Suppressor macrophage treated with lipopolysaccharide for 1 hour (primary cell): Measurements from ENCODE around the gene CSAD.
A peak's percentile ranks its signal among the peaks of the same experiment; 100 is the strongest.
"Not testable (repeated sequence)": the region's sequence is repeated elsewhere in the genome, so short reads cannot be mapped to it uniquely, and the experiment has no call there.

Source experiments
- DNase-seq, 3 donors: peaks; one replicate each; pipeline ENCODE4 v3.0.0-alpha.2; 2020 to 2022

The CSAD gene

GRCh38 chr12:53143355-53143754, 37.4 kb downstream of the CSAD start:
- DNase-seq: no peak

- no peak for DNase-seq
Observed at GRCh38 chr12:53133722-53134121, 47.0 kb downstream of the CSAD start.

DNA sequence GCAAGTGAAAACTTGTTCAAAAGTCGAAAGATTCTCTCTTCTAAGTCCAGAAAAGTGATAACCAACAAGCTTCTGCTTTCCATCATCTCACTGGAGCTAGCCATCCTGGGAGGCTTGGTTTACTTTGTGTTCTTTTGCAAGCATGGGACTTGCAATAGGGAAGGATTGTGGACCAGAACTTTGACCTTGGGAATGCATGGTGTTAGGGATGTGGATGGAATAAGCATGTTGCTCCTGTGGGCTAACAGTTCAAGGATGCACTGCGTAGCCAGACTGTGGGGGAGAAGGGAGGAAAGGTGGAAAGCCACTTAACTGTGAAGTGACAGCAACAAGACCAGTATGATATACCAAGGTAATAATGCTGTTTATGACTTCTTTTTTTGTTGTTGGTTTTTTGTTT, 48.9 kb downstream of the CSAD start:
- DNase-seq: no peak

GRCh38 chr12:53128780-53129569, 51.8 kb downstream of the CSAD start:
- DNase-seq: peak in 2 of 3 donors; percentile 36 to 39

- DNase-seq: no peak
Observed at GRCh38 chr12:53127169-53127568, 53.6 kb downstream of the CSAD start.

DNA sequence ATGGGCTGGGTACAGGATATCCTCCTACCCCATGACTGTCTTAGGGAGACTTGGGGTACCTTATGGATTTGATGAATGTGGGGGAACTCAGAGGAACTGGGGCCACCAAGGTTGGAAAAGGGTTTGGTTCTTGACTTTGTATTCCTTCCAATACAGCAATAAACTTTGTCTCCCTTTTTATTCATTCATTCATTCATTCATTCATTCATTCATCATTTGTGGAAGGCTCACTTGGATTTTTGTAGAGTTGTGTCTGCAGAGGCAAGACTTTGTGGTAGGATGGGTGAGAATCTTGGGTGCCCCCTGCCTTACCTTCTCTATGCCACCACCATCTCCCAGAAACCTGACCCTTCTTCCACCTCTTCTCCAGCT, 56.4 kb downstream of the CSAD start:
- no peak for DNase-seq

DNA sequence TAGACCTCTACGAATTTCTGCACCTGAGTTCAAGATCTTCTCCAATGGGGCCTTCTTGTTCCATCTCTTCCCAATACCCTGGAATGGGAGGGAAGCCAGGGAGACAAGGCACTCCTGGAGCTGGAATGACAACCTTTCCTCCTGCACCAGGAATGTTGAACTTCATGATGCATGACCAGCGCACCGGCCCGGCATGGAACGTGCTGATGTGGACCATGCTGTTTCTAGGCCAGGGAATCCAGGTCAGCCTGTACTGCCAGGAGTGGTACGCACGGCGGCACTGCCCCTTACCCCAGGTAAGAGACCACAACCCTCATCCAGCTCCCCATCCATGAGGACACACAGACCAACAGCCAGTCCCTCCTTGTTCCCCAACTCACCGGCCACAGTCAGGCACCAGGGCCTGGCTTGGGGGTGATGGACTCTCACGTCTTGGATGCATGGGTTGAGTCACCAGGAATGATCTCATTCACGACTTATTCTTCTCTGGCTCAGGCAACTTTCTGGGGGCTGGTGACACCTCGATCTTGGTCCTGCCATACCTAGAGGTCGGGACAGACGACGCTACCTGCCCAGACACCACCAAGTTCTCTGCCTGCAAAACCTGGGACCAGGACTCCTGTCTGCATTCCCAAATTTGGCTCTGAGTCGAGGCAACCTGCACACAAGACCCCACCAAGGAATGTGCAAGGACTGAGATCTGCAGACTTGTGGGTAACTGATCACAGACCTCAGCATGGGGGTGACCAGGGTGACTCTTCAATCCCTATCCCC, 57.0 kb downstream of the CSAD start:
- DNase-seq: no peak

- DNase-seq: no peak
Observed at GRCh38 chr12:53122961-53123468, 57.7 kb downstream of the CSAD start.

DNA sequence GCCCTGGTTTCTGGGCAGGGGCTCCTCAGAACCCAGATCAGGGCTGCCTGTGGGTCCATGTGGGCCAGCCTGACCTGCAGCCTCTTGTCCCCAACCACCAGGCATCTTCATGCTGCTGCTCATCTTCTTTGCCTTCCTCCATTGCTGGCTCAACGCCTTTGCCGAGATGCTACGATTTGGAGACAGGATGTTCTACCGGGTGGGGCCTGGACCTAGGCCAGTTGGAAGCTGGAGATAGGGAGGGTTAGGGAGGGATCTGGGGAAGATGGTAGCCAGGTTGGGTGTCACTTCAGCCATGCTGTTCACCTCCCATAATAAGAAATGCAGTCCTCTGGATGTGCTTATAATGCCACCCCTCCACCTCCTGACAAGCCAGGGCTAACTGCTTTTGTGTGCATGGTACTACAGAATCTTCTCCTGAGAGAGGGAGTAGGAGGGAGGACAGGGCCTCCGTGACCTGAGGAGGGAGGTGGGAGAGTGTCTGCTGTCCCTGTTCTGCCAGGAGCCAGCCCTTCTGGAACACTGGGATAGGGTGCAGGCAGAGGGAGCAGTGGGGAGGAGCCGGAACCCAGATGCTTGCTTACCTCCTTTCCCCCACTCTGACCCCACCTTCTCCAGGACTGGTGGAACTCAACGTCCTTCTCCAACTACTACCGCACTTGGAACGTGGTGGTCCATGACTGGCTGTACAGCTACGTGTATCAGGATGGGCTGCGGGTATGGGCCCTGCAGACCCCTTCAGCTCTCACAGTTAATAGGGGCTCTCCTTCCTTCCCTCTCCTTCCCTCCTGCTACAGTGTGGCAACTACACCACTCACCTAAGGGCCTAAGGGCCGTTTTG, 59.8 kb downstream of the CSAD start:
- DNase-seq: no peak

DNA sequence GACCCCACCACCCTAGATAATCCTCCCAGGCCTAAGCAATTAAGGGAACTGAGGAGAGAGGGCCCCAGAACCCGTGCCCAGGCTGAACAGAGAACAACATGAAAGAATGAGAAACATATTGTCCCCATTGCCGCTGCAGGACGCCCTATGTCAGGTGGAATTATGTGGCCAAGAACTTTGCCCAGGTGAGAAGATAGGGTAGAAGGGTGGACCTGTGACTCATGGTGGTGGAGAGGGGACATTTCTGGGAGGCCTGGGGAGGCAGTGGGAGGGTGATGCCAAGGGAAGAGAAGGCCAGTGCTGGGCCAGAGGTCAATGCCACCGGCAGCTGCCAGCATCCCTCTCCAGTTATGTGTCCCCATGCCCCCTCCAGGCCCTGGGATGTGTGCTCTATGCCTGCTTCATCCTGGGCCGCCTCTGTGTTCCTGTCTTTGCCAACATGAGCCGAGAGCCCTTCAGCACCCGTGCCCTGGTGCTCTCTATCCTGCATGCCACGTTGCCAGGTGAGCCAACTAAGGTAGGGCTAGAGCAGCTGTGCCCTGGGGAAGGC, 61.9 kb downstream of the CSAD start:
- no peak for DNase-seq

- no peak for DNase-seq
Observed at GRCh38 chr12:53115891-53116648, 64.7 kb downstream of the CSAD start.

DNA sequence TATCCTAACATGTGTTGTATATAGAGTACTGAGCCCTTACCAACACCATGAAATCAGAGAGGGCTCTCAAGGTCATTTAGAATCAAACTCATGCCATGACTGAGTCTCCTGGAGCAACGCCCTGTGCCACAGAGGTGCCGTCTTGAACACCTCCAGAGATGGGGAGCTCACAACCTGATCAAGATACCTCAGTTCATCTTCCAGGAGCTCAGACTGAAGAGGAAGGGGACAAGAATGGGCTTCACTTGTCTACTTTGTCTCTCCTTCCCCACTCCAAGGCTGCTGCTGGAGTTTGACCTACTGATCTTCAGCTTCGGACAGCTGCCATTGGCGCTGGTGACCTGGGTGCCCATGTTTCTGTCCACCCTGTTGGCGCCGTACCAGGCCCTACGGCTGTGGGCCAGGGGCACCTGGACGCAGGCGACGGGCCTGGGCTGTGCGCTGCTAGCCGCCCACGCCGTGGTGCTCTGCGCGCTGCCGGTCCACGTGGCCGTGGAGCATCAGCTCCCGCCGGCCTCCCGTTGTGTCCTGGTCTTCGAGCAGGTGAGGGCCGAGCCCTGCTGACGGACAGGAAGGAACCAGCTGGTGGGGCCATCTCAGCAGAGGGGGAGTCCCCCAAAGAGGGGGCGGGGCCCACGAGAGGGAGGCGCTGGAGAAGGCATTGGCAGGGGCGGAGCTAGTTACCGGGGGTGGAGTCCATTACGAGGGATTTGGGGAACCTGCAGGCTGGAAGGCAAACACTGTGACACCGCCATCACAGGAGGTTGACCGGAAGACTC, 65.4 kb downstream of the CSAD start:
- no peak for DNase-seq

- no peak for DNase-seq
Observed at GRCh38 chr12:53113951-53114350, 66.8 kb downstream of the CSAD start.

DNA sequence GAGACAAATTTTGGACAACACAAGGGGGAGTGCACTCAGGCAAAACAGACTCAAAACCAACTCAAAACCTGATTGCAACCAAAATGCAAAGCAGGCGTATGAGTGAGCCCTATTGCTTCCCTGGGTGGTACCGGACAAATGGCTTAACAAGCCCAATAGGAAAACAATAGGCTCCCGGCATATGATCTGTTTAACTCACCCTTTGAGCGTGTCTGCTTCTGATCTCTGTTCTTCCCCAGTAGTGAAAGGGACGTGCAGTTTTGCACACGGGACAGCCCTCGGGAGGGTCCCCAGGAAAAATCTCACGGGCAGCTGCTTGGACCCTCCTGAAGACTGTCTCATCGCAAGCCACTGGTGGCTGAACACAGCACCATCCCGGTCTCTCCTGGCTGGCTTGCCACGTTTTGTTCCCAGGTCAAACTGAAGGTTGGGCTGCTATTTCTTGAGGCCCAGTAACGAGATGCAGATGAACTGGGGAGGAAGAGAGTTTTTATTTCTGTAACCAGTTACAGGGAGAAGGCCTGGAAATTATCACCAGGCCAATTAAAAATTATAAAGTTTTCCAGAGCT, 67.5 kb downstream of the CSAD start:
- DNase-seq: no peak

DNA sequence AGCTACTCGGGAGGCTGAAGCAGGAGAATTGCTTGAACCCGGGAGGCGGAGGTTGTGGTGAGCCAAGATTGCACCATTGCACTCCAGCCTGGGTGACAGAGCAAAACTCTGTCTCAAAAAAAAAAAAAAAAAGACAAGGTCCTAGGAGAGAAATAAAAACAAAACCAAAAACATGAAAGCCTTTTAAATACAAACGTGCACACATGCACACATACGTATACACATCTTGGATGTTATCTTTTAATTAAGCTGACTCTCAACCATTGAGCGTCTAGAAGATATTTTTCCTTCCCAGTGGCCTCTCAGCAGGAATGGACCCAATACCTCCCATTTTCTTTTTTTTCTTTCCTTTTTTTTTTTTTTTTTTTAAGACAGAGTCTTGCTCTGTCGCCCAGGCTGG, 68.3 kb downstream of the CSAD start:
- not testable (repeated sequence) for DNase-seq
